Ovary (tissue), 9 donors: Measurements from ENCODE around the gene DUSP16. TPM values are rescaled to one million over a fixed set of nuclear protein-coding genes. Genes with fewer than 3 reads are reported as not detected.

ENCODE experiments used
- DNase-seq, 5 donors: peaks; one replicate each; pipeline ENCODE4 v3.0.0-alpha.2; 2019 to 2020
- H3K27ac ChIP-seq, 2 donors: fragments of 200-600 bp; one replicate each; pipeline versions ENCODE4 v1.5.1 to v1.8.0; 2019 to 2022
- H3K27me3 ChIP-seq: fragments of 200-600 bp; one replicate; pipeline ENCODE4 v1.8.0; 2022
- H3K36me3 ChIP-seq: fragments of 200-600 bp; sonication (generic); one replicate; pipeline ENCODE4 v1.5.1; 2019
- H3K4me1 ChIP-seq: one replicate; pipeline ENCODE4 v1.8.1; 2013; ENCODE audit warnings: mild to moderate bottlenecking, moderate library complexity; ENCODE audit not compliant: insufficient read depth
- H3K4me3 ChIP-seq: fragments of 200-600 bp; sonication (generic); one replicate; pipeline ENCODE4 v1.5.1; 2017
- H3K9me3 ChIP-seq, 2 donors: fragments of 200-600 bp in 1 of 2; sonication (generic) in 1 of 2; one replicate each; pipeline versions ENCODE4 v1.5.1 to v1.8.1; 2013 to 2019; ENCODE audit warnings: mild to moderate bottlenecking in 1 of 2, moderate library complexity in 1 of 2
- CTCF ChIP-seq, 3 donors: fragments of 450-650 bp in 2 of 3; fragments of 200-600 bp in 1 of 3; IDR thresholded peaks; one replicate each; pipeline versions ENCODE4 v1.5.1 to v1.8.0; 2016 to 2022; ENCODE audit warnings: antibody characterized with exemption in 3 of 3, mild to moderate bottlenecking in 1 of 3
- EP300 ChIP-seq: sonication (generic); formaldehyde crosslinking; IDR thresholded peaks from one replicate; pipeline ENCODE4 v1.6.1; 2017; ENCODE audit warnings: antibody characterized with exemption
- POLR2A ChIP-seq: fragments of 450-650 bp; IDR thresholded peaks from one replicate; pipeline ENCODE4 v1.6.1; 2017; ENCODE audit warnings: antibody characterized with exemption, mild to moderate bottlenecking, moderate library complexity
- WGBS, 3 donors: extraction: QIAGEN DNeasy Blood & Tissue Kit in 1 of 3; methylation state at CpG; one replicate each; pipeline versions ENCODE4 v1.1.5 to v1.1.7; 2013 to 2017; 5-methylcytosine and 5-hydroxymethylcytosine counted together
- intact Hi-C, 4 donors: fragments of 100-400 bp; cut with DNase I; formaldehyde crosslinking; loops; one replicate each; pipeline versions ENCODE4 v1.11.0 to v1.15.1; 2022 to 2023
- polyA plus RNA-seq, 2 donors: library from polyadenylated mRNA; stranded (reverse); fragments of 200-250 nt in 1 of 2; fragments of 350-450 nt in 1 of 2; fragmentation: Illumina TruSeq in 1 of 2; extraction: RNeasy Lipid Tissue Mini Kit (QIAGEN cat#74804) in 1 of 2; gene quantifications; one replicate each; pipeline ENCODE4 v1.2.3, GENCODE V29; 2013 to 2014
- total RNA-seq, 7 donors: library from RNA; depleted of rRNA in 2 of 7; stranded (reverse); fragments of >200 nt in 2 of 7; fragmentation: NEBNext Ultra II Directional in 3 of 7; extraction: Animal tissue kit (Norgen Biotek cat#: 25700) in 3 of 7; gene quantifications; one replicate each; pipeline versions ENCODE4 v1.1.0 to v1.2.4, GENCODE V29; 2016 to 2023
- donor health status: DM: no; HTN: no; CAD: no; lungs with moderate emphysema.
- donor health status: DM: no; HTN: no; CAD: no.
- donor health status: Bipolar disorder and iron deficiency.
- donor health status: DM: yes; HTN: yes; CAD: no.
- donor health status: DM: no; HTN: no; CAD: no.
- donor health status: DM: yes; HTN: yes; CAD: no.

Gene DUSP16
- total and polyA plus RNA-seq, 9 donors, result 12.5 to 54.0 (median 27.3) TPM

- no peak overlapping the region for H3K27ac ChIP-seq
- TF ChIP-seq CTCF (IDR thresholded peaks at IDR 0.05) (no peak), POLR2A (no peak), EP300 (no peak)
Observed at GRCh38 chr12:12491606-12492005, 71.1 kb downstream of the DUSP16 start.

GRCh38 chr12:12488823-12489550 lies 73.7 kb downstream of the DUSP16 start:
- Histone ChIP-seq H3K9me3 (no peaks in the 10 kb centered on the region), H3K4me3 (no peak overlapping the region), H3K36me3 (no peaks in the 10 kb centered on the region), H3K27me3 (no peaks in the 10 kb centered on the region), H3K4me1 (no peaks in the 10 kb centered on the region), H3K27ac (no peak overlapping the region)
- 97% methylated on average over 8 of the region's 8 CpGs for WGBS, 3 donors
- intact Hi-C loops, result no loop called here
- TF ChIP-seq CTCF (IDR thresholded peaks at IDR 0.05) (no peak), EP300 (no peak), POLR2A (no peak)
- no peak for DNase-seq

More at GRCh38 chr12:12491606-12492005, 71.1 kb downstream of the DUSP16 start:
- Histone ChIP-seq H3K36me3 (no peaks in the 10 kb centered on the region), H3K4me1 (no peaks in the 10 kb centered on the region), H3K27me3 (no peaks in the 10 kb centered on the region), H3K4me3 (no peak overlapping the region), H3K9me3 (no peaks in the 10 kb centered on the region)
- intact Hi-C loops, result no loop called here
- DNase-seq, result no peak

DNA sequence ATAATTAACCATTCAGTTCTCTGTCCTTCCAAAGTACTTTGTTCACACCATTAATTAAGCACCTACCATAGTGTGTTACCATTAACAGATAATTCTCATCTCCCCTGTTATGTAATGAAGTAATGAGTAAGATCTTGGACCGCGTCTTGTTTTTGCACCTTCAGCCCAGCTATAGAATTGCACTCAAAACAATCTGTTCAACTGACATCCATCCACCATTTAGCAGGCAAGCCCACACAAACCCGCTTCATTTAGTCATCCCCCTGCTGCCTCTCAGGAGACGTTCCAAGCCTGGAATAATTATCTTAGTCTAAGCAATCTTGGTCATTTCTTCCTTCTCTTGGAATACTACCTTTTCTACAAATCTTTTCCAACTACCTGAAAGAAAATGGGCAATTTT lies 74.4 kb downstream of the DUSP16 start:
- no peak overlapping the region for H3K4me3 ChIP-seq
- H3K36me3 ChIP-seq, result no peaks in the 10 kb centered on the region
- DNase-seq, result no peak
- H3K9me3 ChIP-seq, result no peaks in the 10 kb centered on the region
- no peaks in the 10 kb centered on the region for H3K4me1 ChIP-seq
- intact Hi-C loops, result no loop called here
- WGBS, 3 donors, result 95 to 96% (median 96%) methylated on average over 4 of the region's 4 CpGs
- no peaks in the 10 kb centered on the region for H3K27me3 ChIP-seq
- H3K27ac ChIP-seq, result no peak overlapping the region
- TF ChIP-seq POLR2A (no peak), EP300 (no peak), CTCF (IDR thresholded peaks at IDR 0.05) (no peak)

GRCh38 chr12:12487490-12487889 lies 75.2 kb downstream of the DUSP16 start:
- no peaks in the 10 kb centered on the region for H3K27me3 ChIP-seq
- no peaks in the 10 kb centered on the region for H3K36me3 ChIP-seq
- WGBS, 3 donors, result 94 to 96% (median 95%) methylated on average over 6 of the region's 6 CpGs
- no peaks in the 10 kb centered on the region for H3K4me1 ChIP-seq
- H3K27ac ChIP-seq, result no peak overlapping the region
- DNase-seq, result no peak
- intact Hi-C loops, result no loop called here
- no peak overlapping the region for H3K4me3 ChIP-seq
- H3K9me3 ChIP-seq, result no peaks in the 10 kb centered on the region
- no peak for TF ChIP-seq POLR2A
- TF ChIP-seq CTCF (IDR thresholded peaks at IDR 0.05), result no peak
- TF ChIP-seq EP300, result no peak
